Suprapubic skin (tissue), 4 donors: ENCODE measurements around the gene HTD2.

ENCODE experiments used
- CTCF ChIP-seq, 2 donors: fragments of 200-600 bp in 1 of 2; fragments of 450-650 bp in 1 of 2; sonication (generic) in 1 of 2; IDR thresholded peaks; one replicate each; pipeline ENCODE4 v1.5.1; 2016 to 2019; ENCODE audit warnings: antibody characterized with exemption in 2 of 2, mild to moderate bottlenecking in 1 of 2, moderate library complexity in 1 of 2
- POLR2A ChIP-seq, 2 donors: fragments of 450-650 bp; IDR thresholded peaks; one replicate each; pipeline ENCODE4 v1.6.1; 2017; ENCODE audit warnings: antibody characterized with exemption in 2 of 2, mild to moderate bottlenecking in 2 of 2, moderate library complexity in 2 of 2
- POLR2AphosphoS5 ChIP-seq, 3 donors: sonication (generic); formaldehyde crosslinking; IDR thresholded peaks; one replicate each; pipeline ENCODE4 v1.6.1; 2017; ENCODE audit warnings: antibody characterized with exemption in 3 of 3

GRCh38 chr3:58352626-58353025 is 46.3 kb downstream of the HTD2 start:
- TF ChIP-seq POLR2AphosphoS5 (IDR thresholded peaks at IDR 0.05) (no peak), CTCF (IDR thresholded peaks at IDR 0.05) (no peak), POLR2A (IDR thresholded peaks at IDR 0.05) (no peak)
